Activated gamma-delta T cell treated with anti-CD3 and anti-CD28 coated beads, Interleukin-2, amount 50 U/mL, for 16 hours (primary cell): Measurements from ENCODE around the gene PLIN5.

ENCODE experiments used
- DNase-seq: peaks from one replicate; pipeline ENCODE4 v3.0.0-alpha.2; 2020; ENCODE audit warnings: low read depth

Gene PLIN5

GRCh38 chr19:4534836-4535658, at the start of gene PLIN5:
PLIN5 (minus strand) TSS chr19:4535224; CDS start chr19:4534074, 1,150 bp downstream.
- peak; percentile 18 for DNase-seq

- no peak for DNase-seq
These were observed 49.1 kb upstream of the PLIN5 start for GRCh38 chr19:4583961-4584669.

GRCh38 chr19:4582980-4583842, 48.2 kb upstream of the PLIN5 start:
- no peak for DNase-seq

- no peak for DNase-seq
These were observed 46.9 kb upstream of the PLIN5 start for GRCh38 chr19:4581666-4582553.

GRCh38 chr19:4580961-4581665, 46.1 kb upstream of the PLIN5 start:
- DNase-seq = no peak

GRCh38 chr19:4580021-4580901, 45.2 kb upstream of the PLIN5 start:
- no peak for DNase-seq

- DNase-seq = no peak
These were observed 44.4 kb upstream of the PLIN5 start for GRCh38 chr19:4579389-4579788.

GRCh38 chr19:4578552-4579248, 43.7 kb upstream of the PLIN5 start:
- no peak for DNase-seq

GRCh38 chr19:4577020-4577782, 42.2 kb upstream of the PLIN5 start:
- no peak for DNase-seq

GRCh38 chr19:4576016-4576933, 41.3 kb upstream of the PLIN5 start:
- DNase-seq = peak; percentile 64

GRCh38 chr19:4575267-4576015, 40.4 kb upstream of the PLIN5 start:
- no peak for DNase-seq

GRCh38 chr19:4573682-4574081, 38.7 kb upstream of the PLIN5 start:
- DNase-seq = no peak

GRCh38 chr19:4571305-4571917, 36.4 kb upstream of the PLIN5 start:
- DNase-seq = no peak

- no peak for DNase-seq
These were observed 35.9 kb upstream of the PLIN5 start for GRCh38 chr19:4570916-4571304.

GRCh38 chr19:4570402-4570801, 35.4 kb upstream of the PLIN5 start:
- DNase-seq = no peak

GRCh38 chr19:4568886-4569285, 33.9 kb upstream of the PLIN5 start:
- no peak for DNase-seq
